GM23248 (cell line): Measurements from ENCODE around the gene UBALD1. TPM values are rescaled to one million over a fixed set of nuclear protein-coding genes. Genes with fewer than 3 reads are reported as not detected.

Source experiments
- DNase-seq: peaks from one replicate; pipeline ENCODE4 v3.0.0-alpha.2; 2015
- H2AFZ ChIP-seq: fragments of 200-600 bp; sonication (generic); 2 replicates; pipeline ENCODE4 v1.6.1; 2016; ENCODE audit warnings: antibody characterized with exemption
- H3F3A ChIP-seq: fragments of 200-600 bp; sonication (generic); 2 replicates; pipeline ENCODE4 v1.6.1; 2016; ENCODE audit warnings: mild to moderate bottlenecking, antibody characterized with exemption, mixed run types; ENCODE audit not compliant: insufficient read depth
- H3K27ac ChIP-seq: fragments of 200-600 bp; sonication (generic); 2 replicates; pipeline ENCODE4 v1.5.1; 2016; ENCODE audit warnings: mild to moderate bottlenecking
- H3K27me3 ChIP-seq: fragments of 200-600 bp; sonication (generic); replicated peaks from 2 replicates; pipeline ENCODE4 v1.6.1; 2016; ENCODE audit warnings: mild to moderate bottlenecking; ENCODE audit not compliant: insufficient read depth
- H3K36me3 ChIP-seq: fragments of 200-600 bp; sonication (generic); 2 replicates; pipeline ENCODE4 v1.6.1; 2016; ENCODE audit warnings: low read depth, mild to moderate bottlenecking
- H3K4me1 ChIP-seq: fragments of 200-600 bp; sonication (generic); 2 replicates; pipeline ENCODE4 v1.6.1; 2016; ENCODE audit warnings: mild to moderate bottlenecking; ENCODE audit not compliant: insufficient read depth
- H3K4me2 ChIP-seq: fragments of 200-600 bp; sonication (generic); one replicate; pipeline ENCODE4 v1.6.1; 2016; ENCODE audit warnings: mild to moderate bottlenecking; ENCODE audit not compliant: unreplicated experiment
- H3K4me3 ChIP-seq: fragments of 200-600 bp; sonication (generic); 2 replicates; pipeline ENCODE4 v1.5.1; 2016; ENCODE audit warnings: mild to moderate bottlenecking
- H3K79me2 ChIP-seq: fragments of 200-600 bp; sonication (generic); 2 replicates; pipeline ENCODE4 v1.6.1; 2016; ENCODE audit warnings: mild to moderate bottlenecking; ENCODE audit not compliant: insufficient read depth
- H3K9ac ChIP-seq: fragments of 200-600 bp; sonication (generic); 2 replicates; pipeline ENCODE4 v1.6.1; 2016; ENCODE audit warnings: mild to moderate bottlenecking
- H3K9me2 ChIP-seq: fragments of 200-600 bp; sonication (generic); 2 replicates; pipeline ENCODE4 v1.6.1; 2016; ENCODE audit warnings: mixed run types, mild to moderate bottlenecking, moderate library complexity; ENCODE audit not compliant: insufficient read depth
- H3K9me3 ChIP-seq: fragments of 200-600 bp; sonication (generic); one replicate; pipeline ENCODE4 v1.6.1; 2017; ENCODE audit warnings: low read depth
- H4K20me1 ChIP-seq: fragments of 200-600 bp; sonication (generic); 2 replicates; pipeline ENCODE4 v1.6.0; 2016; ENCODE audit not compliant: insufficient read depth
- EZH2 ChIP-seq: fragments of 200-600 bp; sonication (generic); IDR thresholded peaks from 2 replicates; pipeline ENCODE4 v1.6.1; 2018; ENCODE audit warnings: antibody characterized with exemption, mild to moderate bottlenecking; ENCODE audit not compliant: insufficient read depth, poor library complexity, severe bottlenecking
- EZH2phosphoT487 ChIP-seq: fragments of 200-600 bp; sonication (generic); IDR thresholded peaks from 2 replicates; pipeline ENCODE4 v1.6.1; 2018; ENCODE audit warnings: antibody characterized with exemption, moderate library complexity, mild to moderate bottlenecking, low read depth; ENCODE audit not compliant: insufficient read depth
- WGBS, 2 experiments: methylation state at CpG; one replicate each; pipeline ENCODE4 v1.1.6; 2015 to 2017; ENCODE audit warnings: low lambda C conversion rate in 2 of 2, low coverage in 1 of 2; ENCODE audit errors: missing lambda C conversion rate in 2 of 2; 5-methylcytosine and 5-hydroxymethylcytosine counted together
- in situ Hi-C: fragments of 300-500 bp; cut with MboI; formaldehyde crosslinking; loops from 2 replicates; pipeline ENCODE4 v1.15.0; 2020
- polyA plus RNA-seq: library from polyadenylated mRNA; unstranded; fragments of >200 nt; fragmentation: Nextera tagmentation; extraction: Ambion mirVana; gene quantifications from 2 replicates; pipeline ENCODE4 v1.2.1, GENCODE V29; 2016
- total RNA-seq: library from RNA; depleted of rRNA; stranded (reverse); fragments of >200 nt; shearing (Covaris generic); gene quantifications from 2 replicates; pipeline ENCODE4 v1.2.3, GENCODE V29; 2014; rRNA removed

Gene UBALD1
- total RNA-seq (9.9 and 17.4 TPM in 2 replicates), polyA plus RNA-seq (10.3 and 11.5 TPM in 2 replicates)

DNA sequence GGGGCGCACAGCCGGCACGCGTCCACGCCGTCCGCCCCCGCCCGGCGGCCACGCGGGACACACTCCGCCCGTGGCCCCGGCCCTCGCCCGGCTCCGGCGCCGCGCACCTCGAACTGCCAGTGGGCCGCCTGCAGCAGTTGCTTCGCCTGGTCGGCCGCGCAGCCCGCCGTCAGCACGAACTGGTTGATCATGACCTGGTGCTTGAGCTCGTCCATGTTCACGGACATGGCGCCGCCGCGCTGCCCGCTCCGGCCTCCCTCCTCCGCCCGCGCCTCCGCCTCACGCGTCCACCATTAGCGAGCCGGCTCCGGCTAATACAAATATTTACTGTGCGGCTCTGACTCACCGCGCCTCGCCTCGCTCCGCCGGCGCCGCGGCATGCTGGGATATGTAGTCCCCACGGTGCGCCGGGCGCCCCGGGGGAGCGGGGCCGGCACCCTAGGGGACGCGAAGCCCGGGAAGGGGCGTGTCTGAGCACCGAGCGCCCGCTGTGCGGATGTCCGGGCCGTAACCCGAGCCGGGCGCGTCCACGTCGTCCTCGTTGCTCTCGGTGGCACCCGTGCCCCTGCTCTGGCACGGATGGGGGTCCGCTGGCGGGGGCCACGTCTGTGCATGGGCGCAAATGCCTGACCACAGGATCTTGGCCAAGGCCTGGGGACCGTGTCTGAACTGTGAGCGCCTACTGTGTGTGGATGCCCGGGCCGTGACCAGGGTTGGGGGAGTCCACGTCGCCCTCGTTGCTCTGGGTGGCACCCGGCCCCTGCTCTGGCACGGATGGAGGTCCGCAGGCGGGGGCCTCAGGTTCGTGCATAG is at the start of gene UBALD1:
UBALD1 (minus strand) TSS at position 318 of the 813 bp plus-strand sequence; CDS start at position 227, 91 bp downstream.
- peak within 1 kb of the TSS; percentile 85 for H3K4me3 ChIP-seq
- peak; percentile 98 for DNase-seq
- in situ Hi-C loops, result no loop called here
- H3K27ac ChIP-seq, result peak within 1 kb of the TSS; percentile 71
- no peaks in the 10 kb centered on the region for H4K20me1 ChIP-seq
- peaks cover 6% of the 10 kb centered on the region; the same call in 1 of the 2 replicates for H3F3A ChIP-seq
- H3K4me1 ChIP-seq, result peaks cover 28% of the 10 kb centered on the region
- H3K36me3 ChIP-seq, result no peaks in the 10 kb centered on the region
- H3K9me2 ChIP-seq, result no peaks in the 10 kb centered on the region
- H3K4me2 ChIP-seq, result peak within 1 kb of the TSS; percentile 90
- H3K9me3 ChIP-seq, result no peaks in the 10 kb centered on the region
- 9 to 10% methylated on average over 55 to 72 of the region's 100 CpGs for WGBS, 2 experiments
- H3K79me2 ChIP-seq, result peaks cover 51% of the 10 kb centered on the region
- peak within 1 kb of the TSS; percentile 90 for H2AFZ ChIP-seq
- TF ChIP-seq EZH2phosphoT487 (no peak), EZH2 (no peak)
- no peaks in the 10 kb centered on the region for H3K27me3 ChIP-seq
- H3K9ac ChIP-seq, result peak within 1 kb of the TSS; percentile 88

- Histone ChIP-seq H3K9ac (no peak overlapping the region), H3K4me1 (no peaks in the 10 kb centered on the region), H3K9me3 (no peaks in the 10 kb centered on the region), H3K36me3 (peaks cover 9% of the 10 kb centered on the region), H3K79me2 (peaks cover 28% of the 10 kb centered on the region), H3K4me2 (no peak overlapping the region), H3K9me2 (no peaks in the 10 kb centered on the region), H3K27me3 (no peaks in the 10 kb centered on the region), H2AFZ (no peak overlapping the region), H3K27ac (no peak overlapping the region), H3K4me3 (no peak overlapping the region), H3F3A (no peaks in the 10 kb centered on the region), H4K20me1 (no peaks in the 10 kb centered on the region)
- in situ Hi-C loops, result no loop called here
- WGBS, 2 experiments, result 88 to 90% methylated on average over 25 of the region's 25 CpGs
- TF ChIP-seq EZH2phosphoT487 (no peak), EZH2 (no peak)
- no peak for DNase-seq
These were observed 49.2 kb upstream of the UBALD1 start for GRCh38 chr16:4663777-4664465.

GRCh38 chr16:4663465-4663776 is 48.7 kb upstream of the UBALD1 start:
- no peaks in the 10 kb centered on the region for H4K20me1 ChIP-seq
- H3F3A ChIP-seq, result no peaks in the 10 kb centered on the region
- in situ Hi-C loops, result no loop called here
- no peak for DNase-seq
- H3K4me2 ChIP-seq, result no peak overlapping the region
- H3K9me3 ChIP-seq, result no peaks in the 10 kb centered on the region
- H3K27me3 ChIP-seq, result no peaks in the 10 kb centered on the region
- no peak overlapping the region for H3K9ac ChIP-seq
- peaks cover 28% of the 10 kb centered on the region for H3K79me2 ChIP-seq
- no peaks in the 10 kb centered on the region for H3K4me1 ChIP-seq
- no peak overlapping the region for H3K4me3 ChIP-seq
- no peaks in the 10 kb centered on the region for H3K9me2 ChIP-seq
- peaks cover 4% of the 10 kb centered on the region for H3K36me3 ChIP-seq
- 81 to 83% methylated on average over 5 of the region's 5 CpGs for WGBS, 2 experiments
- H3K27ac ChIP-seq, result no peak overlapping the region
- H2AFZ ChIP-seq, result no peak overlapping the region
- TF ChIP-seq EZH2phosphoT487 (no peak), EZH2 (no peak)

DNA sequence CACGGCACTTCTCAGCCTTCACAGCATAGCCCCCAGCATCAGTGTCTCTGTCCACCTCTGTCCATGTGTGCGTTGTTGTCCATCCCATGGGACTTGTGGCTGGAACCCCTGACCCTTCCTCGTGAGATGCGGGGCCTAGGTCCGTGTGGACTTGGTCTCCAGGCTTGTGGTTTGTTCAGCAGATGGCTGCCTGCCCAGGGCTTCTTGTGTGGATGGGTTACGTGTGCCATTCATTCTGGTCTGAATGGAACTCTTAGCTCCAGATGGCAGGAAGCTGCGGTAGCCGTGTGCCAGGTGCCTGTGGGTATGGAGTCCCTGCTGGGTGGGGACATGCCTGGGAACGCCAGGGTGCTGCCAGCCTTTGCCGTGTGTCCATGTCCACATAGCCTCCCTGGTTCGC is 47.0 kb upstream of the UBALD1 start:
- no peak overlapping the region for H3K9ac ChIP-seq
- no peak overlapping the region for H3K27ac ChIP-seq
- in situ Hi-C loops, result no loop called here
- 78 to 91% methylated on average over 11 of the region's 11 CpGs for WGBS, 2 experiments
- no peaks in the 10 kb centered on the region for H3F3A ChIP-seq
- no peak overlapping the region for H2AFZ ChIP-seq
- H3K4me1 ChIP-seq, result no peaks in the 10 kb centered on the region
- TF ChIP-seq EZH2, result no peak
- no peak for TF ChIP-seq EZH2phosphoT487
- no peak overlapping the region for H3K4me2 ChIP-seq
- no peaks in the 10 kb centered on the region; the same call in 1 of the 2 replicates for H3K36me3 ChIP-seq
- H3K4me3 ChIP-seq, result no peak overlapping the region
- peaks cover 28% of the 10 kb centered on the region for H3K79me2 ChIP-seq
- no peak for DNase-seq
- no peaks in the 10 kb centered on the region for H3K27me3 ChIP-seq
- H4K20me1 ChIP-seq, result no peaks in the 10 kb centered on the region
- no peaks in the 10 kb centered on the region for H3K9me3 ChIP-seq
- H3K9me2 ChIP-seq, result no peaks in the 10 kb centered on the region
